HepG2 (cell line): ENCODE measurements around the gene WDR54. TPM values are rescaled to one million over a fixed set of nuclear protein-coding genes. Genes with fewer than 3 reads are reported as not detected.

Experiments used
- AGO1 ChIP-seq: fragments of 200-400 bp; formaldehyde crosslinking; IDR thresholded peaks from 2 replicates; pipeline ENCODE4 v1.6.1; 2017; ENCODE audit warnings: mild to moderate bottlenecking, low read depth, low read length, moderate library complexity; ENCODE audit not compliant: poor library complexity, severe bottlenecking
- CEBPZ ChIP-seq: IDR thresholded peaks from 2 replicates; pipeline ENCODE4 v1.6.1; 2012; ENCODE audit warnings: low read length, improper control_type of control experiment
- CHD2 ChIP-seq: IDR thresholded peaks from 2 replicates; pipeline ENCODE4 v1.6.1; 2011; ENCODE audit warnings: low read depth, low read length, improper control_type of control experiment
- GLMP ChIP-seq: sonication (generic); formaldehyde crosslinking; IDR thresholded peaks from 2 replicates; pipeline ENCODE4 v1.9.0; 2021; ENCODE audit warnings: missing genetic modification reagents, mild to moderate bottlenecking, borderline replicate concordance
- KAT7 ChIP-seq: IDR thresholded peaks from 2 replicates; pipeline ENCODE4 v1.6.1; 2018; ENCODE audit warnings: borderline replicate concordance, missing compliant biosample characterization
- KLF12 ChIP-seq: sonication (generic); formaldehyde crosslinking; IDR thresholded peaks from 2 replicates; pipeline ENCODE4 v1.4.0; 2020; ENCODE audit warnings: missing genetic modification reagents, borderline replicate concordance
- KLF13 ChIP-seq: sonication (generic); formaldehyde crosslinking; IDR thresholded peaks from 2 replicates; pipeline ENCODE4 v1.4.0; 2020; ENCODE audit warnings: mild to moderate bottlenecking, missing genetic modification reagents
- NKX3-1 ChIP-seq: sonication (generic); formaldehyde crosslinking; IDR thresholded peaks from 2 replicates; pipeline ENCODE4 v1.5.0; 2020; ENCODE audit warnings: missing genetic modification reagents
- NR2F1 ChIP-seq, 2 experiments: fragments of 450-650 bp in 1 of 2; formaldehyde crosslinking in 1 of 2; IDR thresholded peaks; 2 replicates each; pipeline versions ENCODE4 v1.5.0 to v1.6.1; 2016 to 2020; ENCODE audit warnings: mild to moderate bottlenecking in 1 of 2, missing compliant biosample characterization in 1 of 2, missing genetic modification reagents in 1 of 2, moderate library complexity in 1 of 2
- NR2F2 ChIP-seq: IDR thresholded peaks from 2 replicates; pipeline ENCODE4 v1.6.1; 2012; ENCODE audit warnings: low read depth, inconsistent platforms, borderline replicate concordance
- RELA ChIP-seq: sonication (generic); formaldehyde crosslinking; IDR thresholded peaks from 2 replicates; pipeline ENCODE4 v1.4.0; 2020; ENCODE audit warnings: missing genetic modification reagents
- RXRB ChIP-seq: IDR thresholded peaks from 2 replicates; pipeline ENCODE4 v1.6.1; 2016; ENCODE audit warnings: borderline replicate concordance, missing genetic modification reagents, missing compliant biosample characterization
- SNAI1 ChIP-seq: sonication (generic); formaldehyde crosslinking; IDR thresholded peaks from 2 replicates; pipeline ENCODE4 v1.5.0; 2020; ENCODE audit warnings: mild to moderate bottlenecking, missing genetic modification reagents, borderline replicate concordance
- SUZ12 ChIP-seq: fragments of 150-350 bp; IDR thresholded peaks from 2 replicates; pipeline ENCODE4 v1.6.1; 2014; ENCODE audit warnings: low read depth, low read length
- THRA ChIP-seq: sonication (generic); formaldehyde crosslinking; IDR thresholded peaks from 2 replicates; pipeline ENCODE4 v1.4.0; 2020; ENCODE audit warnings: missing genetic modification reagents, borderline replicate concordance
- TOE1 ChIP-seq: sonication (generic); formaldehyde crosslinking; IDR thresholded peaks from 2 replicates; pipeline ENCODE4 v1.4.0; 2020; ENCODE audit warnings: mild to moderate bottlenecking, missing genetic modification reagents
- ZFP41 ChIP-seq: sonication (generic); formaldehyde crosslinking; IDR thresholded peaks from 2 replicates; pipeline ENCODE4 v1.4.0; 2020; ENCODE audit warnings: mild to moderate bottlenecking, missing genetic modification reagents, borderline replicate concordance
- ZIK1 ChIP-seq: sonication (generic); formaldehyde crosslinking; IDR thresholded peaks from 2 replicates; pipeline ENCODE4 v1.5.0; 2020; ENCODE audit warnings: mild to moderate bottlenecking, low read depth, missing genetic modification reagents, borderline replicate concordance
- ZNF619 ChIP-seq: sonication (generic); formaldehyde crosslinking; IDR thresholded peaks from 2 replicates; pipeline ENCODE4 v1.4.0; 2020; ENCODE audit warnings: mild to moderate bottlenecking, missing genetic modification reagents
- polyA plus RNA-seq, 8 experiments: library from polyadenylated mRNA; depleted of rRNA in 3 of 8; stranded (reverse) in 7 of 8; unstranded in 1 of 8; fragments of >200 nt; fragmentation: Illumina TruSeq in 4 of 8; extraction: Trizol in 4 of 8; gene quantifications; 2 replicates each; pipeline versions ENCODE4 v1.2.1 to v1.2.3, GENCODE V29; 2011 to 2016; ENCODE audit warnings: low read depth in 4 of 8, missing spikeins in 1 of 8, mixed read lengths in 1 of 8; ENCODE audit not compliant: insufficient read depth in 1 of 8
- total RNA-seq, 5 experiments: library from RNA; depleted of rRNA; stranded (reverse); fragments of >200 nt; fragmentation: Illumina TruSeq; extraction: Trizol; gene quantifications; 2 replicates each; pipeline ENCODE4 v1.2.3, GENCODE V29; 2016; ENCODE audit warnings: low read depth in 1 of 5
- TF ChIP-seq, protein P1 (sequence below): sonication (generic); formaldehyde crosslinking; IDR thresholded peaks from 2 replicates; pipeline ENCODE4 v1.4.0; 2020; ENCODE audit warnings: missing genetic modification reagents
- TF ChIP-seq, protein P2 (sequence below): sonication (generic); formaldehyde crosslinking; IDR thresholded peaks from 2 replicates; pipeline ENCODE4 v1.4.0; 2020; ENCODE audit warnings: mild to moderate bottlenecking, missing genetic modification reagents

The WDR54 gene
- total and polyA plus RNA-seq, 2 of the 13 experiments (the other 11 are each of a cell fraction or from before 2014, with no cell fraction given) = 2.0 to 17.3 TPM

GRCh38 chr2:74440378-74441169 lies 19.0 kb downstream of the WDR54 start (continued):
- TF ChIP-seq NR2F1 (CRISPR knock-in tag; IDR thresholded peaks at IDR 0.05) = peak in 1 of 2 experiments; percentile 69; a peak in 1 of 4 replicates
- TF ChIP-seq NR2F2 = no peak; the same call in 1 of the 2 replicates
- peak; percentile 42; the same call in 1 of the 2 replicates for TF ChIP-seq ZIK1
- no peak for TF ChIP-seq GLMP
- TF ChIP-seq, protein P1, sequence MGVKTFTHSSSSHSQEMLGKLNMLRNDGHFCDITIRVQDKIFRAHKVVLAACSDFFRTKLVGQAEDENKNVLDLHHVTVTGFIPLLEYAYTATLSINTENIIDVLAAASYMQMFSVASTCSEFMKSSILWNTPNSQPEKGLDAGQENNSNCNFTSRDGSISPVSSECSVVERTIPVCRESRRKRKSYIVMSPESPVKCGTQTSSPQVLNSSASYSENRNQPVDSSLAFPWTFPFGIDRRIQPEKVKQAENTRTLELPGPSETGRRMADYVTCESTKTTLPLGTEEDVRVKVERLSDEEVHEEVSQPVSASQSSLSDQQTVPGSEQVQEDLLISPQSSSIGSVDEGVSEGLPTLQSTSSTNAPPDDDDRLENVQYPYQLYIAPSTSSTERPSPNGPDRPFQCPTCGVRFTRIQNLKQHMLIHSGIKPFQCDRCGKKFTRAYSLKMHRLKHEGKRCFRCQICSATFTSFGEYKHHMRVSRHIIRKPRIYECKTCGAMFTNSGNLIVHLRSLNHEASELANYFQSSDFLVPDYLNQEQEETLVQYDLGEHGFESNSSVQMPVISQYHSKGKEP = 0 out of 2 replicates have a peak, but pooled peaks have one; percentile 28
- TF ChIP-seq THRA = peak; percentile 77; the same call in 1 of the 2 replicates
- TF ChIP-seq KLF13 (CRISPR knock-in tag) = peak; percentile 54; the same call in 1 of the 2 replicates
- TF ChIP-seq RXRB = peak; percentile 77
- TF ChIP-seq, protein P2, sequence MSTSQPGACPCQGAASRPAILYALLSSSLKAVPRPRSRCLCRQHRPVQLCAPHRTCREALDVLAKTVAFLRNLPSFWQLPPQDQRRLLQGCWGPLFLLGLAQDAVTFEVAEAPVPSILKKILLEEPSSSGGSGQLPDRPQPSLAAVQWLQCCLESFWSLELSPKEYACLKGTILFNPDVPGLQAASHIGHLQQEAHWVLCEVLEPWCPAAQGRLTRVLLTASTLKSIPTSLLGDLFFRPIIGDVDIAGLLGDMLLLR = no peak; the same call in 1 of the 2 replicates
- TF ChIP-seq AGO1 = peak; percentile 71
- TF ChIP-seq KAT7 = peak; percentile 89
- peak; percentile 87 for TF ChIP-seq KLF12 (CRISPR knock-in tag)
- peak; percentile 89 for TF ChIP-seq NKX3-1 (CRISPR knock-in tag)
- no peak for TF ChIP-seq CEBPZ
- no peak for TF ChIP-seq CHD2
- no peak; the same call in 1 of the 2 replicates for TF ChIP-seq ZFP41 (CRISPR knock-in tag)
- 0 out of 2 replicates have a peak, but pooled peaks have one; percentile 87 for TF ChIP-seq SNAI1 (CRISPR knock-in tag)
- TF ChIP-seq RELA (CRISPR knock-in tag) = no peak
- TF ChIP-seq ZNF619 = peak; percentile 87
- TF ChIP-seq SUZ12 = no peak
- TF ChIP-seq TOE1 (CRISPR knock-in tag) = no peak
